22Rv1 (cell line): ENCODE results near the gene HAS3.

Experiments
- CTCF ChIP-seq: fragments of 450-650 bp; IDR thresholded peaks from 2 replicates; pipeline ENCODE4 v1.5.1; 2017; ENCODE audit warnings: mild to moderate bottlenecking
- ZFX ChIP-seq: fragments of 450-650 bp; IDR thresholded peaks from 2 replicates; pipeline ENCODE4 v1.6.1; 2017; ENCODE audit warnings: antibody characterized with exemption, borderline replicate concordance

GRCh38 chr16:69108905-69109252 lies 3.4 kb downstream of the HAS3 start:
- TF ChIP-seq CTCF, result no peak
- no peak for TF ChIP-seq ZFX
